AG04449 (cell line): Measurements from ENCODE around the gene OVCA2.

Source experiments
- CTCF ChIA-PET: fragments of 350-600 bp; formaldehyde crosslinking; extraction: SDS; loops from one replicate; lab custom pipeline; 2021; ENCODE audit warnings: antibody characterized with exemption; lab: Yijun Ruan, JAX
- POLR2A ChIA-PET: fragments of 400-600, 350-600 bp; formaldehyde crosslinking; extraction: SDS; loops from one replicate; lab custom pipeline; 2020; ENCODE audit warnings: antibody characterized with exemption, inconsistent platforms; lab: Yijun Ruan, JAX
- DNase-seq: peaks from one replicate; pipeline ENCODE4 v3.0.0-alpha.2; 2010; ENCODE audit warnings: low read depth, low spot score
- H3K4me3 ChIP-seq: 2 replicates; pipeline ENCODE4 v1.5.1; 2011; ENCODE audit warnings: low read depth, mild to moderate bottlenecking, control low read depth, low read length
- CTCF ChIP-seq: IDR thresholded peaks from one replicate; pipeline ENCODE4 v1.5.1; 2011; ENCODE audit warnings: mild to moderate bottlenecking, moderate library complexity, low read length, control low read depth, inconsistent platforms; ENCODE audit not compliant: insufficient read depth; ENCODE audit errors: missing control alignments

OVCA2 gene

GRCh38 chr17:2063261-2064146 lies 21.7 kb downstream of the OVCA2 start:
- DNase-seq, result no peak
- POLR2A ChIA-PET, result interaction anchor here (0.8 to 1.1 kb wide), 2 partner anchors 8 to 181 kb away, joined by 3 to 6 read pairs; no protein-coding TSS in a partner anchor
- no peak for TF ChIP-seq CTCF
- CTCF ChIA-PET, result interaction anchor here (0.8 to 8.9 kb wide), 7 partner anchors 7 to 289 kb away, joined by 3 to 86 read pairs (median 5); partner anchors contain the start of gene HIC1
- H3K4me3 ChIP-seq, result no peak overlapping the region

- ChIA-PET POLR2A (interaction anchor here (0.8 to 1.1 kb wide), 2 partner anchors 9 to 181 kb away, joined by 3 to 6 read pairs; no protein-coding TSS in a partner anchor), CTCF (interaction anchor here (0.8 to 8.9 kb wide), 8 partner anchors 8 to 289 kb away, joined by 3 to 86 read pairs (median 5); partner anchors contain the start of gene HIC1)
- no peak for DNase-seq
- H3K4me3 ChIP-seq, result no peak overlapping the region
- TF ChIP-seq CTCF, result no peak
Observed at GRCh38 chr17:2064147-2064489, 22.3 kb downstream of the OVCA2 start.

GRCh38 chr17:2064520-2064971 lies 22.7 kb downstream of the OVCA2 start:
- no peak for TF ChIP-seq CTCF
- ChIA-PET CTCF (interaction anchor here (0.9 to 8.9 kb wide), 9 partner anchors 8 to 288 kb away, joined by 3 to 86 read pairs (median 5); partner anchors contain the start of gene HIC1), POLR2A (interaction anchor here (0.8 to 1.1 kb wide), 2 partner anchors 9 to 180 kb away, joined by 3 to 6 read pairs; no protein-coding TSS in a partner anchor)
- no peak overlapping the region for H3K4me3 ChIP-seq
- DNase-seq, result no peak

- no peak overlapping the region for H3K4me3 ChIP-seq
- no peak for DNase-seq
- peak; percentile 63 for TF ChIP-seq CTCF
- CTCF ChIA-PET, result interaction anchor here (0.7 to 8.9 kb wide), 15 partner anchors 9 to 288 kb away, joined by 3 to 86 read pairs (median 4); partner anchors contain the start of gene HIC1
- POLR2A ChIA-PET, result interaction anchor here (1.1 to 1.6 kb wide), 2 partner anchors 116 to 180 kb away, joined by 4 read pairs; no protein-coding TSS in a partner anchor
Observed at GRCh38 chr17:2064980-2065785, 23.4 kb downstream of the OVCA2 start.

GRCh38 chr17:2065949-2066400 lies 24.2 kb downstream of the OVCA2 start:
- POLR2A ChIA-PET, result interaction anchor here (1.0 to 1.6 kb wide), 3 partner anchors 115 to 198 kb away, joined by 3 to 4 read pairs (median 4); no protein-coding TSS in a partner anchor
- TF ChIP-seq CTCF, result no peak
- no peak overlapping the region for H3K4me3 ChIP-seq
- DNase-seq, result no peak
- CTCF ChIA-PET, result interaction anchor here (0.8 to 8.9 kb wide), 9 partner anchors 10 to 217 kb away, joined by 3 to 86 read pairs (median 4); partner anchors contain the start of gene HIC1
